ENCODE results near the gene CFAP97.
"Not testable (repeated sequence)": the region's sequence is repeated elsewhere in the genome, so short reads cannot be mapped to it uniquely, and the experiment has no call there.

The CFAP97 gene

DNA sequence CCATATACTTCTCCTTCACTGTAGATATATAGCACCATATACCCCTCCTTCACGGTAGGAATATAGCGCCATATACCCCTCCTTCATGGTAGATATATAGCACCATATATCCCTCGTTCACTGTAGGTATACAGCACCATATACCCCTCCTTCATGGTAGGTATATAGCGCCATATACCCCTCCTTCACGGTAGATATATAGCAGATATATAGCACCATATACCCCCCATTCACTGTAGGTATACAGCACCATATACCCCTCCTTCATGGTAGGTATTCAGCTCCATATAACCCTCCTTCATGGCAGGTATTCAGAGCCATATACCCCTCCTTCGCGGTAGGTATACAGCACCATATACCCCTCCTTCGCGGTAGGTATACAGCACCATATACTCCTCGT is 18.1 kb upstream of the CFAP97 start:
- DNase-seq (ENCODE audit: low spot score): no peak

GRCh38 chr4:185221491-185221890 is 17.7 kb upstream of the CFAP97 start:
- DNase-seq (ENCODE audit: low spot score): no peak

- no peak for DNase-seq (ENCODE audit: low spot score)
Observed at GRCh38 chr4:185219551-185220344, 15.9 kb upstream of the CFAP97 start.

- no peak for DNase-seq (ENCODE audit: low spot score)
Observed at GRCh38 chr4:185218312-185218711, 14.5 kb upstream of the CFAP97 start.

GRCh38 chr4:185217408-185217975 is 13.7 kb upstream of the CFAP97 start:
- DNase-seq (ENCODE audit: low spot score): no peak

GRCh38 chr4:185215261-185215660 is 11.5 kb upstream of the CFAP97 start:
- DNase-seq (ENCODE audit: low spot score): no peak

DNA sequence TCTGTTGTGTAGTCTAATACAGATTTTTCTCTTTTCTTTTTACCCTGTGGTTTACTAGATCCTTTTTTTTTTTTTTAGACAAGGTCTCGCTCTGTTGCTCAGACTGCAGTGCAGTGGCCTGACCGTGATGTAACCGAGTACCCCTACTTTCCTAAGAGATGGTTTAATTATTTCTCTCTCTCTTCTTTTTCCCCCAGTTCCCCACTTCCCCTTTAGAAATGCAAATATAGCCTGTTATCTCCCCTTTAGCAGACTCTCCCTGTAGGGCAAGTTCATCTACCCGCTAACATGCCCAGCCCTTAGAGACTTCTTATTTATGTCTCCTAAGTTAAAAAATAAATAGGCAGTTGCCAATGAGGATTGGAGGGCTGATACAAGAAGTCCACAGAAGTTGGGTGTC is 10.1 kb upstream of the CFAP97 start:
- DNase-seq (ENCODE audit: low spot score): no peak

- no peak for DNase-seq (ENCODE audit: low spot score)
Observed at GRCh38 chr4:185212581-185212980, 8.8 kb upstream of the CFAP97 start.

DNA sequence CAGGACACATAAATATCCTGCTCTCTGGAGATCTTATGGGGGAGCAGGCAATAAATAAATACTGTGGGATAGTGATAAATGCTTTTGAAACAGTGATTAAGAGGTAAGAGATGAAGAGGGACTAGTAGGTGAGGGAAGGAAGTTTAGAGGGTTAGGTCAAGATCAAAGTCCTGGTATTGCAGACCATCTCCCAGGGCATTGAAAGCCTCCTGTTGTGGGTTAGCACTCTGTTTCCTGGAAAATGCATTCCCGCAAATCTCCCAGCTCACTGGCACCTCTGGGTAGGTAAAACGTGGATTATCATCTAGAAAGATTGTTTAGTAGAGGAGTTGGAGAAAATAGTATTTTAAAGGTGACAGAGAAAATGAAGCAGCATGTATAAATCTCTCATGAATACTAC is 7.8 kb upstream of the CFAP97 start:
- DNase-seq (ENCODE audit: low spot score): no peak

DNA sequence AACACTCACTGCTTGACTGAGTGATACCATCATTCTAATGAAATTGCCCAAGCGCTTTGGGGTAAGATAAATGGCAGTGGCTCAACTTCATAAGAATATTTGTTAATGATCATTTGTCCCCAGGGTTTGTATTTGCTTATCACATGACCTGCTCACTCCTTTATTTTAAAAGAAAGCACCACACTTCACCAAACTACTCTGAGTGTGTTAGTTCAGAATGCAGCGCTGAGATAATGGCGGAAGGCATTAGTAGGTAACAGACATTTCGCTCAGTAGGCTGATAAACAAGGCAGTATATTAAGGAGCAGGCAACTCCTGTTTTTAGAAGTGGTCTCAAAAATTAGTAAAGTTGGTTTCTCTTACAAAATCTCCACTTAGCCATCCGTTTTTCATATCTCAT is 7.2 kb upstream of the CFAP97 start:
- DNase-seq (ENCODE audit: low spot score): no peak

DNA sequence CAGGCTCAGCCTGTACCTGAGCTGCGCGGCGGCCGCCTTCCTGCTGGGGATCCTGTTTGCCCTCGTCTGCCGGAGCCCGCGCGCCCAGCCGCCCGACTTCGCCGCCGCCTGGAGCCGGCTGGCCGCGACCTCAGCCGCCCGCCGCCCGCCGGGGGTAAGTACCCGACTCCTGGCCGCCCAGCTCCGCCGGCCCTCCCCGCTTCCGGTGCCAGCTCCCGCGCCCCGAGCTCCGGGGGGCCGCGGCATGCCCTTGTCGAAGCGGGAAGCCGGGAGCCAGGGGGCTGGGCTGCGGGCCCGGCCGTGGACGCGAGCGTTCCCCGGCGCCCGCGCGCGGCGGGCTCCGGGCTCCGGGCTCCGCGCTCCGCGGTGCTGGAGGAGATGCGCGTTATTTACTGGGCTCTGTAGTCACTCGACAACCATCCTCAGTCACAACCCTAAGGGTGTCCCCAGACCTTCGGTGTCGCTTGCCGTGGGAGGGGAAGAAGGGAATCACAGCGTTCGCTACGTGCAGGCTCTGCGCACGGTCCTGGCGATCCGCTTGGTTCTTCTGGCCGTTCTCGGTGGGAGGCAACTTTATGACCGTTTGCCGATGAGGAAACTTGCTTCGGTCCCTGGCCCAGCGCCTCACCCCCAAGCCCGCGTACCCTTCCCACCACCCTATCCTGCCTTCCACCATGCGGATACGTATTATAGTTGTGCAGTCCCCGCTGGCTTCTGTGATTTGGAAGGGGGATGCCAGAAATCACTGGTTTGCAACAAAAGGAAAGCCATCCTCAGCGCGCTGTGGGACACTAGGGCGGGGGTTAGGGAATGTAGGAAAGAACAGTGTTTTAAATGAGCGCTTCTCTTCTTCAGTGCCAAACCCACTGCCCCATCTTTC is 6.5 kb upstream of the CFAP97 start:
- DNase-seq (ENCODE audit: low spot score): peak; percentile 38

DNA sequence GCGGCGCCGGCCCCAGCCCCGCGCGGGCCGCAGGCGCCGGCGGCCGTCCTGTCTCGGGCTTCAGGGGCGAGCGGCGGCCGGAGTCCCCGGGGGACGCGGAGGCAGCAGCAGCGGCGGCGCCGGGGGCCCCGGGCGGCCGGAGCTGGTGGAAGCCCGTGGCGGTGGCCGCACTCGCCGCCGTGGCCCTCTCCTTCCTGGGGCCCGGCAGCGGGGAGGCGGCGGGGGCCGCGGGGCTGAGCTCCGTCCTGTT is 6.0 kb upstream of the CFAP97 start:
- DNase-seq (ENCODE audit: low spot score): not testable (repeated sequence)

GRCh38 chr4:185209031-185209851 is 5.4 kb upstream of the CFAP97 start, which contains the start of gene SNX25:
TSS of gene SNX25 (plus strand) at chr4:185209598. CDS start at chr4:185209827, 229 bp downstream.
- DNase-seq (ENCODE audit: low spot score): peak; percentile 85

GRCh38 chr4:185207466-185207865 is 3.7 kb upstream of the CFAP97 start:
- no peak for DNase-seq (ENCODE audit: low spot score)

DNA sequence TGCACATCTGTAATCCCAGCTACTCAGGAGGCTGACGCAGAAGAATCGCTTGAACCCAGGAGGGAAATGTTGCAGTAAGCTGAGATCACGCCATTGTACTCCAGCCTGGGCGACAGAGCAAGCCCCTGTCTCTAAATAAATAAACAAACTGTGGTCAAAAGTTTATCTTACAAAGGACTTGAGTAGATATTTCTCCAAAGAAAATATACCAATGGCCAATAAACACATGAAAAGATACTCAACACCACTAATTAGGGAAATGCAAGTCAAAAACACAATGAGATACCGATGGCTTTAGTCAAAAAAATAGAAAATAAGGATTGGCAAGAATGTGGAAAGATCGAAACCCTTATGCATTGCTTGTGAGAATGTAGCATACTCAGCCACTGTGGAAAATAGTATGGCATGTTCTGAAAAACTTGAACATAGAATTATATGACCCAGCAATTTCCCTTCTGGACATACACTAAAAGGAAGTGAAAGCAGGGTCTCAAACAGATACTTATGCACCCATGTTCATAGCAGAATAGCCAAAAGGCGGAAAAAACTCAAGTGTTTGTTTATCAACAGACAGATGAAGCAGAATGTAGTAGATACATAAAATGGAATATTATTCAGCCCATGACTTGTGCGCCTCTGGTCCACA is 2.0 kb upstream of the CFAP97 start:
- DNase-seq (ENCODE audit: low spot score): no peak

DNA sequence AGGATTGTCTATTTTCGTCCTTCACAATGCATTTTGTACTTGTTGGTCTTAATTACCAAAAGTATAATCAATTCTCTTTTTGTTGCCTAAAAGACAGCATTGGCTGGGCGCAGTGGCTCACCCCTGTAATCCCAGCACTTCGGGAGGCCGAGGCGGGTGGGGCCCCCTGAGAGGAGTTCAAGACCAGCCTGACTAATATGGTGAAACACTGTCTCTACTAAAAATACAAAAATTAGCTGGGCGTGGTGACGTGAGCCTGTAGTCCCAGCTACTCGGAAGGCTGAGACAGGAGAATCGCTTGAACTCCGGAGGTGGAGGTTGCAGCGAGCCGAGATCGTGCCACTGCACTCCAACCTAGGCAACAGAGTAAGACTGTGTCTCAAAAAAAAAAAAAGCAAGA is 1.3 kb upstream of the CFAP97 start:
- DNase-seq (ENCODE audit: low spot score): not testable (repeated sequence)

GRCh38 chr4:185204238-185204910 is 574 bp upstream of the CFAP97 start:
- no peak for DNase-seq (ENCODE audit: low spot score)

GRCh38 chr4:185202984-185203485 is 765 bp downstream of the CFAP97 start:
- no peak for DNase-seq (ENCODE audit: low spot score)

DNA sequence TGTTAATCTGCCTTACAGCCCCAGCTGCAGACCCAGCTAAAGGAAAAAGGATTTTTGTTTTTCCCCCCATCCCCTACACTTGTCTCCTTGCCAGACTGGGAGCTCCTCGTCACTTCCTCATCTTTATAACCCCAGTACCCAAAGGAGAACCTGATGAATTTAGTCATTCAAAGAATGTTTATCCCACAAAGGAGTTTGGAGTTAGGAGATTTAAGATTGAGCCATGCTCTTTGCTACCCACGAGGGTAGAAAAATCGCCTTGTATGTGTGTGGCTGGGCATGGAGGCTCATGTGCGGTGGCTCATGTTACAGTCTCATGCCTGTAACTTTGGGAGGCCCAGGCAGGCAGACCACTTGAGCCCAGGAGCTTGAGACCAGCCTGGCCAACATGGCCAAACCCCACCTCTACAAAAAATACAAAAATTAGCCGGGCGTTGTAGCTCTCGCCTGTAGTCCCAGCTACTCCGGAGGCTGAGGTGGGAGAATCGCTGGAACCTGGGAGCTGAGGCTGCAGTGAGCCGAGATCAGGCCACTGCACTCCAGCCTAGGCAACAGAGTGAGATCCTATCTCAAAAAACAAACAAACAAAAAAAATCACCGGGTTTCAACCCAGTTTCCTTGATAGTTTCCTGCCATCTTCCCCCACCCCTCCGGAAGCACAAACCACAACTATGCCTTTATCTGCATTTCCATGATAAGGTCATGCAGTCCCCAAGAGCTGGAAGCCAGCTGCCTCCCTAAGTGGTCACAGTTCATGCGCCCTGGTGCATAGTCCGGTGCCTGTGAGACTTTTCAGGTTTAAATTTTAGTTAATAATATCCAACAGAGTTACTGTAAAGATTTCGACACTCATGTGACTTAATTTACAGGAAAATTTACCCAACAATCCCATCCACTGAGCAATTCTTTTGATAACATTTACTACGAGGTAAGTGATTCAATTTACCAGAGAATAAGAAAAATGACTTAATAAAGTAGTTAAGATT is 1.5 kb downstream of the CFAP97 start:
- DNase-seq (ENCODE audit: low spot score): peak; percentile 63

DNA sequence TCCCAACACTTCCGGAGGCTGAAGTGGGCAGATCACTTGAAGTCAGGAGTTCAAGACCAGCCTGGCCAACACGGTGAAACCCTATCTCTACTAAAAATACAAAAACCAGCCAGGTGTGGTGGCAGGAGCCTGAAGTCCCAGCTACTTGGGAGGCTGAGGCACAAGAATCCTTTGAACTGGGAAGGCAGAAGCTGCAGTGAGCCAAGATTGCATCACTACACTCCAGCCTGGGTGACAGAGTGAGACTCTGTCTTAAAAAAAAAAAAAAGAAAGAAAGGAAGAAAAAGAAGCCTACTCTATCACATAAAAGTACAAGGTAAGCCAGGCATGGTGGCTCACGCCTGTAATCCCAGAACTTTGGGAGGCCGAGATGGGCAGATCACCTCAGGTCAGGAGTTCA is 5.6 kb downstream of the CFAP97 start:
- DNase-seq (ENCODE audit: low spot score): not testable (repeated sequence)

All from CD4-positive, alpha-beta T cell treated with Interleukin-2 at 100 ng/mL for 4 hours (primary cell).